HEK293 (cell line): Measurements from ENCODE around the gene KCNK4.

Experiments used
- CTCF ChIA-PET: fragments of 350-600 bp; formaldehyde crosslinking; extraction: SDS; loops from one replicate; lab custom pipeline; 2021; ENCODE audit warnings: antibody characterized with exemption; lab: Yijun Ruan, JAX
- POLR2A ChIA-PET: fragments of 300-600 bp; formaldehyde crosslinking; extraction: SDS; loops from one replicate; lab custom pipeline; 2020; ENCODE audit warnings: antibody characterized with exemption, inconsistent platforms; lab: Yijun Ruan, JAX
- H3K27ac ChIP-seq: fragments of 200-500 bp; sonication (Bioruptor generic); 2 replicates; pipeline ENCODE4 v1.5.1; 2014; ENCODE audit warnings: low read depth, low read length, control low read depth, inconsistent platforms; ENCODE audit errors: extremely low read depth
- H3K36me3 ChIP-seq, 2 experiments: fragments of 200-500 bp in 1 of 2; sonication (Bioruptor generic) in 1 of 2; 1 replicate in 1 of 2; 2 replicates in 1 of 2; pipeline ENCODE4 v1.5.1; 2014 to 2017; ENCODE audit warnings: inconsistent platforms in 2 of 2, low read length in 2 of 2; ENCODE audit not compliant: control insufficient read depth in 2 of 2, insufficient read depth in 1 of 2
- H3K4me1 ChIP-seq: fragments of 200-500 bp; sonication (Bioruptor generic); 2 replicates; pipeline ENCODE4 v1.5.1; 2014; ENCODE audit warnings: mild to moderate bottlenecking, low read length, inconsistent platforms; ENCODE audit not compliant: control insufficient read depth, insufficient read depth
- H3K4me3 ChIP-seq: 2 replicates; pipeline ENCODE4 v1.5.1; 2011; ENCODE audit warnings: low read depth, mild to moderate bottlenecking, control low read depth, low read length, moderate library complexity
- H3K9me3 ChIP-seq: fragments of 200-500 bp; sonication (Bioruptor generic); 2 replicates; pipeline ENCODE4 v1.5.1; 2014; ENCODE audit warnings: low read depth, low read length, inconsistent platforms; ENCODE audit not compliant: control insufficient read depth, insufficient read depth
- EGR2 ChIP-seq: fragments of 450-650 bp; formaldehyde crosslinking; IDR thresholded peaks from 2 replicates; pipeline ENCODE4 v1.5.1; 2016; ENCODE audit warnings: low read depth, missing biosample characterization, missing genetic modification characterization
- HOXA7 ChIP-seq: sonication (generic); formaldehyde crosslinking; IDR thresholded peaks from 2 replicates; pipeline ENCODE4 v1.8.1; 2022; ENCODE audit warnings: missing genetic modification reagents, borderline replicate concordance
- TRIM28 ChIP-seq: IDR thresholded peaks from 2 replicates; pipeline ENCODE4 v1.6.1; 2011; ENCODE audit warnings: low read length, control low read depth, borderline replicate concordance
- ZBTB48 ChIP-seq: fragments of 450-650 bp; formaldehyde crosslinking; IDR thresholded peaks from 2 replicates; pipeline ENCODE4 v1.5.1; 2016; ENCODE audit warnings: missing biosample characterization, missing genetic modification characterization
- ZNF112 ChIP-seq: fragments of 450-650 bp; formaldehyde crosslinking; IDR thresholded peaks from 2 replicates; pipeline ENCODE4 v1.5.0; 2017; ENCODE audit warnings: missing biosample characterization, missing genetic modification characterization
- ZNF211 ChIP-seq: fragments of 450-650 bp; formaldehyde crosslinking; IDR thresholded peaks from 2 replicates; pipeline ENCODE4 v1.5.1; 2016; ENCODE audit warnings: low read depth, missing biosample characterization, missing genetic modification characterization
- ZNF223 ChIP-seq: fragments of 450-650 bp; formaldehyde crosslinking; IDR thresholded peaks from 2 replicates; pipeline ENCODE4 v1.5.1; 2016; ENCODE audit warnings: missing biosample characterization, missing genetic modification characterization
- ZNF248 ChIP-seq: fragments of 450-650 bp; formaldehyde crosslinking; IDR thresholded peaks from 2 replicates; pipeline ENCODE4 v1.5.1; 2017; ENCODE audit warnings: missing biosample characterization, missing genetic modification characterization
- ZNF302 ChIP-seq: fragments of 450-650 bp; formaldehyde crosslinking; IDR thresholded peaks from 2 replicates; pipeline ENCODE4 v1.5.1; 2016; ENCODE audit warnings: missing biosample characterization, missing genetic modification characterization, low read depth
- ZNF335 ChIP-seq: fragments of 450-650 bp; formaldehyde crosslinking; conservative IDR thresholded peaks from 2 replicates; pipeline ENCODE4 v1.5.1; 2016; ENCODE audit warnings: missing biosample characterization, missing genetic modification characterization
- ZNF394 ChIP-seq: fragments of 450-650 bp; formaldehyde crosslinking; IDR thresholded peaks from 2 replicates; pipeline ENCODE4 v1.5.1; 2016; ENCODE audit warnings: missing biosample characterization, missing genetic modification characterization, mild to moderate bottlenecking, moderate library complexity, borderline replicate concordance
- ZNF549 ChIP-seq: fragments of 450-650 bp; IDR thresholded peaks from 2 replicates; pipeline ENCODE4 v1.5.1; 2018; ENCODE audit warnings: missing biosample characterization, missing genetic modification characterization, mild to moderate bottlenecking, inconsistent platforms, moderate library complexity
- ZNF558 ChIP-seq: fragments of 450-650 bp; formaldehyde crosslinking; IDR thresholded peaks from 2 replicates; pipeline ENCODE4 v1.5.1; 2016; ENCODE audit warnings: missing biosample characterization, missing genetic modification characterization
- ZNF654 ChIP-seq: fragments of 450-650 bp; formaldehyde crosslinking; IDR thresholded peaks from 2 replicates; pipeline ENCODE4 v1.5.1; 2016; ENCODE audit warnings: low read depth, missing biosample characterization, missing genetic modification characterization
- ZNF658 ChIP-seq: fragments of 450-650 bp; formaldehyde crosslinking; IDR thresholded peaks from 2 replicates; pipeline ENCODE4; 2016; ENCODE audit warnings: missing biosample characterization, missing genetic modification characterization
- ZNF664 ChIP-seq: fragments of 450-650 bp; formaldehyde crosslinking; IDR thresholded peaks from 2 replicates; pipeline ENCODE4 v1.5.1; 2016; ENCODE audit warnings: missing biosample characterization, missing genetic modification characterization
- ZNF837 ChIP-seq: fragments of 450-650 bp; formaldehyde crosslinking; IDR thresholded peaks from 2 replicates; pipeline ENCODE4 v1.5.1; 2016; ENCODE audit warnings: missing biosample characterization, missing genetic modification characterization
- TF ChIP-seq, protein P1 (sequence below): fragments of 450-650 bp; formaldehyde crosslinking; IDR thresholded peaks from 2 replicates; pipeline ENCODE4 v1.5.1; 2016; ENCODE audit warnings: missing biosample characterization, missing genetic modification characterization
- TF ChIP-seq, protein P2 (sequence below): fragments of 450-650 bp; formaldehyde crosslinking; IDR thresholded peaks from 2 replicates; pipeline ENCODE4 v1.5.1; 2016; ENCODE audit warnings: missing biosample characterization, missing genetic modification characterization
- TF ChIP-seq, protein P3 (sequence below): sonication (generic); formaldehyde crosslinking; IDR thresholded peaks from 2 replicates; pipeline ENCODE4 v1.8.1; 2022; ENCODE audit warnings: mild to moderate bottlenecking, moderate library complexity, missing genetic modification reagents
- TF ChIP-seq, protein P4 (sequence below): fragments of 450-650 bp; formaldehyde crosslinking; IDR thresholded peaks from 2 replicates; pipeline ENCODE4 v1.5.0; 2017; ENCODE audit warnings: missing biosample characterization, missing genetic modification characterization, borderline replicate concordance
- TF ChIP-seq, protein P5 (sequence below): fragments of 450-650 bp; formaldehyde crosslinking; IDR thresholded peaks from 2 replicates; pipeline ENCODE4 v1.5.1; 2016; ENCODE audit warnings: missing biosample characterization, missing genetic modification characterization, borderline replicate concordance
- TF ChIP-seq, protein P6 (sequence below): fragments of 450-650 bp; formaldehyde crosslinking; IDR thresholded peaks from 2 replicates; pipeline ENCODE4 v1.5.1; 2016; ENCODE audit warnings: missing biosample characterization, missing genetic modification characterization
- TF ChIP-seq, protein P7 (sequence below): fragments of 450-650 bp; formaldehyde crosslinking; IDR thresholded peaks from 2 replicates; pipeline ENCODE4 v1.5.1; 2017; ENCODE audit warnings: missing biosample characterization, missing genetic modification characterization

KCNK4 gene

DNA sequence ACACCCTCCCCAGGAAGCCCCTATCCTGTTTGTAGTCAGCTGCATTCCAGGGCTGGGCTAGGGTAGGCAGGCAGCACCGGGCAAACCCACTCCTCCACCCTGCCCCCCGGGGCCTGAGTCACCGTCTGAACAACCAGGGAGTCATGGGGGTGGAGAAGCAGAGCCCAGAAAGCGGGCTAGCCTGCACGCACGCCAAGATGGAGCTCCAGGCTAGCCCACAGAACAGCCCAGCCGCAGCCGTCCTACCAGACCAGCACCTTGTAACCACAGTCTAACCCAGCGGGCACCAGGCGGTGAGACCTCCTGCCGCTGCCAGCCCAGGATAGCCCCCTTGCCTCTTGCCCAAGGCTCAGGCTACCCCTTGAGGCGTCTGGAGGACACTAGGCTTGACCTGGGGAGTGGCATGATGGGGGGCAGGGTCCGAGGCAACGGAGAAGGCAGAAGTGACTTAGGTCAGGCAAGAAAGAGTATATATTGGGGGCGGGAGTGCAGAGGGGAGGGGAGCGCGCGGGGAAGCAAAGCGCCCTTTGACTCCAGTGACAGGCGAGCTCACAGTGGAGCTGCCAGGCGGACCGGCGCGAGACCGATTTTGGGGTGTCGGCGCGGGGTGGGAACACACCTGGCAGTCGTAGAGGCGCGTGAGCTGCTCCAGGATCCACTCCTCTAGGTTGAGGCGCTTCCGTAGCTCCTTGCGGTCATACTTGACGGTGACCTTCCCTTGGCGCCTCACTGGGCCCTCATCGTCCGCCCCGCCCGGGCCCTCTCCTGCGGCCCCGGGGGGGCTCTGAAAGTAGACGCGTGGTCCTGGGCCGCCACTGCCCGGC lies 45.1 kb upstream of the KCNK4 start:
- ChIA-PET POLR2A (interaction anchor here (0.6 to 7.2 kb wide), 10 partner anchors 10 to 72 kb away, joined by 3 to 96 read pairs (median 6); partner anchors contain the start of genes NUDT22, PRDX5, STIP1 and TRMT112), CTCF (interaction anchor here (0.9 to 1.7 kb wide), 7 partner anchors 9 to 86 kb away, joined by 3 to 10 read pairs (median 4); no protein-coding TSS in a partner anchor)
- peaks cover 4% of the 10 kb centered on the region for H3K4me1 ChIP-seq
- H3K4me3 ChIP-seq: peak overlapping the region; percentile 68
- peak overlapping the region; percentile 66; the same call in 1 of the 2 replicates for H3K27ac ChIP-seq
- no peaks in the 10 kb centered on the region for H3K9me3 ChIP-seq
- H3K36me3 ChIP-seq: peaks cover 0 to 20% of the 10 kb centered on the region in 2 experiments; a peak in 1 of 3 replicates
- peak; percentile 82 for TF ChIP-seq ZNF394 (tag by site-specific recombination)
- no peak for TF ChIP-seq ZNF302
- TF ChIP-seq, protein P1, sequence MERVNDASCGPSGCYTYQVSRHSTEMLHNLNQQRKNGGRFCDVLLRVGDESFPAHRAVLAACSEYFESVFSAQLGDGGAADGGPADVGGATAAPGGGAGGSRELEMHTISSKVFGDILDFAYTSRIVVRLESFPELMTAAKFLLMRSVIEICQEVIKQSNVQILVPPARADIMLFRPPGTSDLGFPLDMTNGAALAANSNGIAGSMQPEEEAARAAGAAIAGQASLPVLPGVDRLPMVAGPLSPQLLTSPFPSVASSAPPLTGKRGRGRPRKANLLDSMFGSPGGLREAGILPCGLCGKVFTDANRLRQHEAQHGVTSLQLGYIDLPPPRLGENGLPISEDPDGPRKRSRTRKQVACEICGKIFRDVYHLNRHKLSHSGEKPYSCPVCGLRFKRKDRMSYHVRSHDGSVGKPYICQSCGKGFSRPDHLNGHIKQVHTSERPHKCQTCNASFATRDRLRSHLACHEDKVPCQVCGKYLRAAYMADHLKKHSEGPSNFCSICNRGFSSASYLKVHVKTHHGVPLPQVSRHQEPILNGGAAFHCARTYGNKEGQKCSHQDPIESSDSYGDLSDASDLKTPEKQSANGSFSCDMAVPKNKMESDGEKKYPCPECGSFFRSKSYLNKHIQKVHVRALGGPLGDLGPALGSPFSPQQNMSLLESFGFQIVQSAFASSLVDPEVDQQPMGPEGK: peak; percentile 84
- TF ChIP-seq ZNF223 (tag by site-specific recombination): no peak
- TF ChIP-seq ZBTB48: 0 out of 2 replicates have a peak, but pooled peaks have one; percentile 27
- no peak for TF ChIP-seq ZNF654
- TF ChIP-seq EGR2 (tag by site-specific recombination): peak; percentile 48; the same call in 1 of the 2 replicates
- TF ChIP-seq ZNF549: no peak
- no peak for TF ChIP-seq ZNF211 (tag by site-specific recombination)
- no peak for TF ChIP-seq ZNF658 (tag by site-specific recombination)
- no peak for TF ChIP-seq ZNF664 (tag by site-specific recombination)
- TF ChIP-seq ZNF112 (tag by site-specific recombination): no peak
- TF ChIP-seq, protein P2, sequence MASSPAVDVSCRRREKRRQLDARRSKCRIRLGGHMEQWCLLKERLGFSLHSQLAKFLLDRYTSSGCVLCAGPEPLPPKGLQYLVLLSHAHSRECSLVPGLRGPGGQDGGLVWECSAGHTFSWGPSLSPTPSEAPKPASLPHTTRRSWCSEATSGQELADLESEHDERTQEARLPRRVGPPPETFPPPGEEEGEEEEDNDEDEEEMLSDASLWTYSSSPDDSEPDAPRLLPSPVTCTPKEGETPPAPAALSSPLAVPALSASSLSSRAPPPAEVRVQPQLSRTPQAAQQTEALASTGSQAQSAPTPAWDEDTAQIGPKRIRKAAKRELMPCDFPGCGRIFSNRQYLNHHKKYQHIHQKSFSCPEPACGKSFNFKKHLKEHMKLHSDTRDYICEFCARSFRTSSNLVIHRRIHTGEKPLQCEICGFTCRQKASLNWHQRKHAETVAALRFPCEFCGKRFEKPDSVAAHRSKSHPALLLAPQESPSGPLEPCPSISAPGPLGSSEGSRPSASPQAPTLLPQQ (tag by site-specific recombination): no peak
- no peak for TF ChIP-seq ZNF248
- TF ChIP-seq, protein P3, sequence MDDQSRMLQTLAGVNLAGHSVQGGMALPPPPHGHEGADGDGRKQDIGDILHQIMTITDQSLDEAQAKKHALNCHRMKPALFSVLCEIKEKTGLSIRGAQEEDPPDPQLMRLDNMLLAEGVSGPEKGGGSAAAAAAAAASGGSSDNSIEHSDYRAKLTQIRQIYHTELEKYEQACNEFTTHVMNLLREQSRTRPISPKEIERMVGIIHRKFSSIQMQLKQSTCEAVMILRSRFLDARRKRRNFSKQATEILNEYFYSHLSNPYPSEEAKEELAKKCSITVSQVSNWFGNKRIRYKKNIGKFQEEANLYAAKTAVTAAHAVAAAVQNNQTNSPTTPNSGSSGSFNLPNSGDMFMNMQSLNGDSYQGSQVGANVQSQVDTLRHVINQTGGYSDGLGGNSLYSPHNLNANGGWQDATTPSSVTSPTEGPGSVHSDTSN (CRISPR knock-in tag): no peak
- TF ChIP-seq, protein P4, sequence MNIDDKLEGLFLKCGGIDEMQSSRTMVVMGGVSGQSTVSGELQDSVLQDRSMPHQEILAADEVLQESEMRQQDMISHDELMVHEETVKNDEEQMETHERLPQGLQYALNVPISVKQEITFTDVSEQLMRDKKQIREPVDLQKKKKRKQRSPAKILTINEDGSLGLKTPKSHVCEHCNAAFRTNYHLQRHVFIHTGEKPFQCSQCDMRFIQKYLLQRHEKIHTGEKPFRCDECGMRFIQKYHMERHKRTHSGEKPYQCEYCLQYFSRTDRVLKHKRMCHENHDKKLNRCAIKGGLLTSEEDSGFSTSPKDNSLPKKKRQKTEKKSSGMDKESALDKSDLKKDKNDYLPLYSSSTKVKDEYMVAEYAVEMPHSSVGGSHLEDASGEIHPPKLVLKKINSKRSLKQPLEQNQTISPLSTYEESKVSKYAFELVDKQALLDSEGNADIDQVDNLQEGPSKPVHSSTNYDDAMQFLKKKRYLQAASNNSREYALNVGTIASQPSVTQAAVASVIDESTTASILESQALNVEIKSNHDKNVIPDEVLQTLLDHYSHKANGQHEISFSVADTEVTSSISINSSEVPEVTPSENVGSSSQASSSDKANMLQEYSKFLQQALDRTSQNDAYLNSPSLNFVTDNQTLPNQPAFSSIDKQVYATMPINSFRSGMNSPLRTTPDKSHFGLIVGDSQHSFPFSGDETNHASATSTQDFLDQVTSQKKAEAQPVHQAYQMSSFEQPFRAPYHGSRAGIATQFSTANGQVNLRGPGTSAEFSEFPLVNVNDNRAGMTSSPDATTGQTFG (tag by site-specific recombination): no peak
- peak; percentile 59 for TF ChIP-seq ZNF335 (tag by site-specific recombination)
- TF ChIP-seq HOXA7: no peak
- no peak for TF ChIP-seq ZNF558
- no peak for TF ChIP-seq ZNF837 (tag by site-specific recombination)
- no peak for TF ChIP-seq TRIM28
- TF ChIP-seq, protein P5, sequence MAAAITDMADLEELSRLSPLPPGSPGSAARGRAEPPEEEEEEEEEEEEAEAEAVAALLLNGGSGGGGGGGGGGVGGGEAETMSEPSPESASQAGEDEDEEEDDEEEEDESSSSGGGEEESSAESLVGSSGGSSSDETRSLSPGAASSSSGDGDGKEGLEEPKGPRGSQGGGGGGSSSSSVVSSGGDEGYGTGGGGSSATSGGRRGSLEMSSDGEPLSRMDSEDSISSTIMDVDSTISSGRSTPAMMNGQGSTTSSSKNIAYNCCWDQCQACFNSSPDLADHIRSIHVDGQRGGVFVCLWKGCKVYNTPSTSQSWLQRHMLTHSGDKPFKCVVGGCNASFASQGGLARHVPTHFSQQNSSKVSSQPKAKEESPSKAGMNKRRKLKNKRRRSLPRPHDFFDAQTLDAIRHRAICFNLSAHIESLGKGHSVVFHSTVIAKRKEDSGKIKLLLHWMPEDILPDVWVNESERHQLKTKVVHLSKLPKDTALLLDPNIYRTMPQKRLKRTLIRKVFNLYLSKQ (tag by site-specific recombination): no peak
- TF ChIP-seq, protein P6, sequence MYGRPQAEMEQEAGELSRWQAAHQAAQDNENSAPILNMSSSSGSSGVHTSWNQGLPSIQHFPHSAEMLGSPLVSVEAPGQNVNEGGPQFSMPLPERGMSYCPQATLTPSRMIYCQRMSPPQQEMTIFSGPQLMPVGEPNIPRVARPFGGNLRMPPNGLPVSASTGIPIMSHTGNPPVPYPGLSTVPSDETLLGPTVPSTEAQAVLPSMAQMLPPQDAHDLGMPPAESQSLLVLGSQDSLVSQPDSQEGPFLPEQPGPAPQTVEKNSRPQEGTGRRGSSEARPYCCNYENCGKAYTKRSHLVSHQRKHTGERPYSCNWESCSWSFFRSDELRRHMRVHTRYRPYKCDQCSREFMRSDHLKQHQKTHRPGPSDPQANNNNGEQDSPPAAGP: peak; percentile 85
- TF ChIP-seq, protein P7, sequence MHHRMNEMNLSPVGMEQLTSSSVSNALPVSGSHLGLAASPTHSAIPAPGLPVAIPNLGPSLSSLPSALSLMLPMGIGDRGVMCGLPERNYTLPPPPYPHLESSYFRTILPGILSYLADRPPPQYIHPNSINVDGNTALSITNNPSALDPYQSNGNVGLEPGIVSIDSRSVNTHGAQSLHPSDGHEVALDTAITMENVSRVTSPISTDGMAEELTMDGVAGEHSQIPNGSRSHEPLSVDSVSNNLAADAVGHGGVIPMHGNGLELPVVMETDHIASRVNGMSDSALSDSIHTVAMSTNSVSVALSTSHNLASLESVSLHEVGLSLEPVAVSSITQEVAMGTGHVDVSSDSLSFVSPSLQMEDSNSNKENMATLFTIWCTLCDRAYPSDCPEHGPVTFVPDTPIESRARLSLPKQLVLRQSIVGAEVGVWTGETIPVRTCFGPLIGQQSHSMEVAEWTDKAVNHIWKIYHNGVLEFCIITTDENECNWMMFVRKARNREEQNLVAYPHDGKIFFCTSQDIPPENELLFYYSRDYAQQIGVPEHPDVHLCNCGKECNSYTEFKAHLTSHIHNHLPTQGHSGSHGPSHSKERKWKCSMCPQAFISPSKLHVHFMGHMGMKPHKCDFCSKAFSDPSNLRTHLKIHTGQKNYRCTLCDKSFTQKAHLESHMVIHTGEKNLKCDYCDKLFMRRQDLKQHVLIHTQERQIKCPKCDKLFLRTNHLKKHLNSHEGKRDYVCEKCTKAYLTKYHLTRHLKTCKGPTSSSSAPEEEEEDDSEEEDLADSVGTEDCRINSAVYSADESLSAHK: no peak
